ENCODE data around the gene RHOF.

GRCh38 chr12:121786440-121786825, 7.1 kb downstream of the RHOF start:
- no peak for TF ChIP-seq CTCF (IDR thresholded peaks at IDR 0.05)
- no peak for TF ChIP-seq MEF2A (IDR thresholded peaks at IDR 0.05; ENCODE audit: borderline replicate concordance, low read depth)
- TF ChIP-seq EP300 (IDR thresholded peaks at IDR 0.05; ENCODE audit: borderline replicate concordance in 1 of 2, low read depth in 1 of 2, low read length in 1 of 2), result peak in 1 of 2 experiments; percentile 38; a peak in 1 of 4 replicates
- no peak for TF ChIP-seq ZBTB33 (IDR thresholded peaks at IDR 0.05; ENCODE audit: borderline replicate concordance, low read depth)

Measured in SK-N-SH (cell line).